ENCODE measurements around the gene BAIAP2L1.

DNA sequence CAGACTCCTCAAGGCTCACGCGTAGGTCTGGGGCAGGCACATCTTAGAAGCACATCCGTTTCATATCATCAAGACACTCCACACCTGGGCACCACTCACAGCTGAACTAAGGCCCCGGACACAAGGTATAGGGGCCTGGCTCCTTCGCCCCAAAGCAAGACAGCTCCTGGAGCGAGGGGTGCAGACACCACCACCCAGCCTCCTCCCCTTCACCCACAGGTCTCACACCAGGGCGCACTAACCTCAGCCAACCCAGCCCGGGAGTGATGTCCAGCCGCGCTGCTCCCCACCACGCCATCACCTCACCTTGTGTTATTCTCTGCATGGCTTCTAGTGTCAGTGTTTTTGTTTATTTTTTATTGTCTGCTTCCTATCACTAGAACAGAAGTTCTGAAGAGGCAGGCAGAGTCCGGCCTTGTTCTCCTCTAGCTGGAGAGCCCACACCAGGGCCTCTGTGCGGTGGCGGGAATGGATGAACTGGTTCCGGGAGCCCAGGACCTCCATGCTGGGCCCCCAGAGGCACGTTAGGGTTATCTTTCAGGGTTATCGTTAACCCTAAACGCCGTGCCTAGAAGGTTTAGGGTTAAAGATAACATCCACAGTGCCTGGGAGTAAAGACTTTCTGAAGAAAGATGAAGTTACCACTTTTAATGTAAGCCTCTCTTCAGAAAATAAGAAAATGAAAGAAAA lies 97.6 kb downstream of the BAIAP2L1 start:
- TF ChIP-seq CTCF (IDR thresholded peaks at IDR 0.05): no peak
- TF ChIP-seq POLR2A (IDR thresholded peaks at IDR 0.05): no peak

Measured in thyroid gland (tissue), 4 donors.